GM23338 (cell line): ENCODE measurements around the gene P2RX4. TPM values are rescaled to one million over a fixed set of nuclear protein-coding genes. Genes with fewer than 3 reads are reported as not detected.

Source experiments
- ATAC-seq: fragments of 200-7000 bp; cut with Tn5 transposase; 3 replicates; pipeline ENCODE4 v1.9.1; 2020
- DNase-seq: peaks from one replicate; pipeline ENCODE4 v3.0.0-alpha.2; 2015; ENCODE audit warnings: low spot score
- H2AFZ ChIP-seq: fragments of 200-600 bp; sonication (generic); 2 replicates; pipeline ENCODE4 v1.8.0; 2016; ENCODE audit warnings: antibody characterized with exemption, mild to moderate bottlenecking, moderate library complexity
- H3F3A ChIP-seq: fragments of 200-600 bp; sonication (generic); replicated peaks from 2 replicates; pipeline ENCODE4 v1.8.0; 2017; ENCODE audit warnings: antibody characterized with exemption, mixed run types, low read depth
- H3K27ac ChIP-seq: fragments of 200-600 bp; sonication (generic); 2 replicates; pipeline ENCODE4 v1.6.1; 2016; ENCODE audit warnings: low read depth
- H3K27me3 ChIP-seq: fragments of 200-600 bp; sonication (generic); 2 replicates; pipeline ENCODE4 v1.8.0; 2016; ENCODE audit warnings: mild to moderate bottlenecking, mixed run types, moderate library complexity; ENCODE audit not compliant: insufficient read depth
- H3K36me3 ChIP-seq: fragments of 200-600 bp; sonication (generic); 2 replicates; pipeline ENCODE4 v1.8.0; 2016; ENCODE audit warnings: mild to moderate bottlenecking; ENCODE audit not compliant: insufficient read depth
- H3K4me1 ChIP-seq: fragments of 200-600 bp; sonication (generic); 2 replicates; pipeline ENCODE4 v1.8.0; 2016; ENCODE audit warnings: mild to moderate bottlenecking, moderate library complexity; ENCODE audit not compliant: insufficient read depth
- H3K4me2 ChIP-seq: fragments of 200-600 bp; sonication (generic); 2 replicates; pipeline ENCODE4 v1.7.1; 2017; ENCODE audit warnings: mixed run types
- H3K4me3 ChIP-seq: fragments of 200-600 bp; sonication (generic); 2 replicates; pipeline ENCODE4 v1.6.1; 2016; ENCODE audit warnings: mixed run types
- H3K79me2 ChIP-seq: fragments of 200-600 bp; sonication (generic); replicated peaks from 2 replicates; pipeline ENCODE4 v1.8.0; 2017; ENCODE audit warnings: mild to moderate bottlenecking; ENCODE audit not compliant: insufficient read depth
- H3K9me2 ChIP-seq: fragments of 200-600 bp; sonication (generic); 2 replicates; pipeline ENCODE4 v1.8.0; 2017; ENCODE audit not compliant: insufficient read depth
- H4K20me1 ChIP-seq: fragments of 200-600 bp; sonication (generic); replicated peaks from 2 replicates; pipeline ENCODE4 v1.8.0; 2017; ENCODE audit warnings: mild to moderate bottlenecking; ENCODE audit not compliant: insufficient read depth
- H3K27ac Mint-ChIP-seq: 2 replicates; pipeline ENCODE4 v1.8.0; 2020; ENCODE audit warnings: inconsistent platforms, mild to moderate bottlenecking, moderate library complexity, mixed read lengths
- H3K27me3 Mint-ChIP-seq: 3 replicates; pipeline ENCODE4 v1.8.0; 2022; ENCODE audit warnings: low read depth, mild to moderate bottlenecking, moderate library complexity, mixed read lengths, inconsistent platforms; ENCODE audit not compliant: insufficient read depth, poor library complexity
- H3K36me3 Mint-ChIP-seq: 3 replicates; pipeline ENCODE4 v1.8.0; 2021; ENCODE audit warnings: low read depth, mild to moderate bottlenecking, inconsistent platforms, moderate library complexity, mixed read lengths
- H3K4me1 Mint-ChIP-seq: 3 replicates; pipeline ENCODE4 v1.8.0; 2020; ENCODE audit warnings: mild to moderate bottlenecking, inconsistent platforms, mixed read lengths
- H3K4me3 Mint-ChIP-seq: 3 replicates; pipeline ENCODE4 v1.8.0; 2021; ENCODE audit warnings: moderate library complexity, mild to moderate bottlenecking, inconsistent platforms, mixed read lengths
- H3K9me3 Mint-ChIP-seq: 3 replicates; pipeline ENCODE4 v1.8.0; 2020; ENCODE audit warnings: moderate library complexity, mild to moderate bottlenecking, inconsistent platforms, mixed read lengths
- CREB1 ChIP-seq: fragments of 250-450 bp; sonication (Bioruptor Pico); IDR thresholded peaks from 2 replicates; pipeline ENCODE4 v1.5.0; 2020; ENCODE audit warnings: low read depth, mild to moderate bottlenecking, moderate library complexity
- EZH2 ChIP-seq: fragments of 200-600 bp; sonication (generic); IDR thresholded peaks from one replicate; pipeline ENCODE4 v1.8.0; 2017; ENCODE audit warnings: antibody characterized with exemption, mild to moderate bottlenecking, low read depth; ENCODE audit not compliant: unreplicated experiment
- EZH2phosphoT487 ChIP-seq: fragments of 200-600 bp; sonication (generic); IDR thresholded peaks from one replicate; pipeline ENCODE4 v1.8.1; 2018; ENCODE audit warnings: antibody characterized with exemption; ENCODE audit not compliant: unreplicated experiment
- JUNB ChIP-seq: IDR thresholded peaks from one replicate; pipeline ENCODE4 v1.6.1; 2016; ENCODE audit warnings: antibody characterized with exemption; ENCODE audit not compliant: unreplicated experiment
- NANOG ChIP-seq: IDR thresholded peaks from 2 replicates; pipeline ENCODE4 v1.6.1; 2016; ENCODE audit warnings: antibody characterized with exemption, borderline replicate concordance
- POLR2AphosphoS5 ChIP-seq: IDR thresholded peaks from 2 replicates; pipeline ENCODE4 v1.6.1; 2016; ENCODE audit warnings: antibody characterized with exemption, low read depth
- STAT1 ChIP-seq: IDR thresholded peaks from one replicate; pipeline ENCODE4 v1.6.1; 2016; ENCODE audit warnings: antibody characterized with exemption; ENCODE audit not compliant: unreplicated experiment
- ZNF114 ChIP-seq: fragments of 250-450 bp; sonication (Bioruptor Pico); IDR thresholded peaks from 2 replicates; pipeline ENCODE4 v1.5.0; 2020; ENCODE audit warnings: mild to moderate bottlenecking, moderate library complexity
- ZNF331 ChIP-seq: fragments of 250-450 bp; sonication (Bioruptor Pico); IDR thresholded peaks from 2 replicates; pipeline ENCODE4 v1.5.0; 2020; ENCODE audit warnings: low read depth, mild to moderate bottlenecking, moderate library complexity
- polyA plus RNA-seq: library from polyadenylated mRNA; unstranded; fragments of >200 nt; fragmentation: Nextera tagmentation; extraction: Ambion mirVana; gene quantifications from 2 replicates; pipeline ENCODE4 v1.2.1, GENCODE V29; 2016
- total RNA-seq: library from RNA; depleted of rRNA; stranded (reverse); fragments of >200 nt; shearing (Covaris generic); gene quantifications from 2 replicates; pipeline ENCODE4 v1.2.3, GENCODE V29; 2014
- TF ChIP-seq, protein P1 (sequence below): fragments of 250-450 bp; sonication (Bioruptor Pico); IDR thresholded peaks from 2 replicates; pipeline ENCODE4 v1.5.0; 2020; ENCODE audit warnings: mild to moderate bottlenecking, moderate library complexity
- TF ChIP-seq, protein P2 (sequence below): IDR thresholded peaks from one replicate; pipeline ENCODE4 v1.6.1; 2018; ENCODE audit warnings: antibody characterized with exemption; ENCODE audit not compliant: unreplicated experiment
- TF ChIP-seq, protein P3 (sequence below), 2 experiments: fragments of 200-600 bp in 1 of 2; sonication (generic) in 1 of 2; conservative IDR thresholded peaks; 2 replicates each; pipeline versions ENCODE4 v1.5.1 to v1.6.1; 2016 to 2017; ENCODE audit warnings: antibody characterized with exemption in 2 of 2, low read depth in 2 of 2, mild to moderate bottlenecking in 2 of 2, moderate library complexity in 1 of 2
- TF ChIP-seq, protein P4 (sequence below): IDR thresholded peaks from 2 replicates; pipeline ENCODE4 v1.6.1; 2016; ENCODE audit warnings: antibody characterized with exemption

The P2RX4 gene
- total and polyA plus RNA-seq, 2 experiments from 2014 or later, result 5.6 to 18.9 TPM

DNA sequence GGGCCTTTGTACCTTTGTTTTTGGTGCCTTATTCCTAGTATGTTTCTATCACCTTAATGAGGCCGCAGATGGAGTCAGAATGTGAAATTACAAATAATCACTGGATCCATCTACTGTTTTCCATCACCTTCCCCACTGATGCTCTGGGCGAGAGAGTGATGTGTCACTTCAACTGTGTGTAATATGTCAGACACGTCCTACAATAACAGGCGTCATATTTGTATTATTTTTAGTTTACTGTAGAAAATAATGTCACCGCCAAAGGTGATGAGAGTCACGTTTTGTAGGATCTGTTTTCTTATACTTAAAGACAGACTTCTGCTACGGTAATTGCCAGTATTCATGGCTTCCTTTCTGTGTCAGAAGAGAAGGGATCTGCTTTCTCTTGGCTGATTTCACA, 22.4 kb upstream of the P2RX4 start:
- no peak overlapping the region for H2AFZ ChIP-seq
- H3F3A ChIP-seq, result no peaks in the 10 kb centered on the region
- H3K4me2 ChIP-seq, result no peak overlapping the region
- no peaks in the 10 kb centered on the region for H3K27me3 ChIP-seq
- no peaks in the 10 kb centered on the region for H3K4me1 ChIP-seq
- H3K9me2 ChIP-seq, result no peaks in the 10 kb centered on the region
- ATAC-seq, result no peak
- Mint-ChIP-seq H3K27me3 (peaks cover 4% of the 10 kb centered on the region), H3K27ac (no peak overlapping the region), H3K9me3 (no peaks in the 10 kb centered on the region), H3K4me1 (no peaks in the 10 kb centered on the region), H3K36me3 (no peaks in the 10 kb centered on the region; the same call in 2 of the 3 replicates), H3K4me3 (no peak overlapping the region)
- no peaks in the 10 kb centered on the region for H3K79me2 ChIP-seq
- H3K36me3 ChIP-seq, result no peaks in the 10 kb centered on the region
- H3K4me3 ChIP-seq, result no peak overlapping the region
- DNase-seq, result no peak
- H3K27ac ChIP-seq, result no peak overlapping the region
- TF ChIP-seq EZH2 (no peak), ZNF331 (CRISPR knock-in tag) (no peak), STAT1 (no peak), POLR2AphosphoS5 (no peak), JUNB (no peak), NANOG (no peak), EZH2phosphoT487 (no peak), CREB1 (no peak), ZNF114 (CRISPR knock-in tag) (no peak)
- TF ChIP-seq, protein P1, sequence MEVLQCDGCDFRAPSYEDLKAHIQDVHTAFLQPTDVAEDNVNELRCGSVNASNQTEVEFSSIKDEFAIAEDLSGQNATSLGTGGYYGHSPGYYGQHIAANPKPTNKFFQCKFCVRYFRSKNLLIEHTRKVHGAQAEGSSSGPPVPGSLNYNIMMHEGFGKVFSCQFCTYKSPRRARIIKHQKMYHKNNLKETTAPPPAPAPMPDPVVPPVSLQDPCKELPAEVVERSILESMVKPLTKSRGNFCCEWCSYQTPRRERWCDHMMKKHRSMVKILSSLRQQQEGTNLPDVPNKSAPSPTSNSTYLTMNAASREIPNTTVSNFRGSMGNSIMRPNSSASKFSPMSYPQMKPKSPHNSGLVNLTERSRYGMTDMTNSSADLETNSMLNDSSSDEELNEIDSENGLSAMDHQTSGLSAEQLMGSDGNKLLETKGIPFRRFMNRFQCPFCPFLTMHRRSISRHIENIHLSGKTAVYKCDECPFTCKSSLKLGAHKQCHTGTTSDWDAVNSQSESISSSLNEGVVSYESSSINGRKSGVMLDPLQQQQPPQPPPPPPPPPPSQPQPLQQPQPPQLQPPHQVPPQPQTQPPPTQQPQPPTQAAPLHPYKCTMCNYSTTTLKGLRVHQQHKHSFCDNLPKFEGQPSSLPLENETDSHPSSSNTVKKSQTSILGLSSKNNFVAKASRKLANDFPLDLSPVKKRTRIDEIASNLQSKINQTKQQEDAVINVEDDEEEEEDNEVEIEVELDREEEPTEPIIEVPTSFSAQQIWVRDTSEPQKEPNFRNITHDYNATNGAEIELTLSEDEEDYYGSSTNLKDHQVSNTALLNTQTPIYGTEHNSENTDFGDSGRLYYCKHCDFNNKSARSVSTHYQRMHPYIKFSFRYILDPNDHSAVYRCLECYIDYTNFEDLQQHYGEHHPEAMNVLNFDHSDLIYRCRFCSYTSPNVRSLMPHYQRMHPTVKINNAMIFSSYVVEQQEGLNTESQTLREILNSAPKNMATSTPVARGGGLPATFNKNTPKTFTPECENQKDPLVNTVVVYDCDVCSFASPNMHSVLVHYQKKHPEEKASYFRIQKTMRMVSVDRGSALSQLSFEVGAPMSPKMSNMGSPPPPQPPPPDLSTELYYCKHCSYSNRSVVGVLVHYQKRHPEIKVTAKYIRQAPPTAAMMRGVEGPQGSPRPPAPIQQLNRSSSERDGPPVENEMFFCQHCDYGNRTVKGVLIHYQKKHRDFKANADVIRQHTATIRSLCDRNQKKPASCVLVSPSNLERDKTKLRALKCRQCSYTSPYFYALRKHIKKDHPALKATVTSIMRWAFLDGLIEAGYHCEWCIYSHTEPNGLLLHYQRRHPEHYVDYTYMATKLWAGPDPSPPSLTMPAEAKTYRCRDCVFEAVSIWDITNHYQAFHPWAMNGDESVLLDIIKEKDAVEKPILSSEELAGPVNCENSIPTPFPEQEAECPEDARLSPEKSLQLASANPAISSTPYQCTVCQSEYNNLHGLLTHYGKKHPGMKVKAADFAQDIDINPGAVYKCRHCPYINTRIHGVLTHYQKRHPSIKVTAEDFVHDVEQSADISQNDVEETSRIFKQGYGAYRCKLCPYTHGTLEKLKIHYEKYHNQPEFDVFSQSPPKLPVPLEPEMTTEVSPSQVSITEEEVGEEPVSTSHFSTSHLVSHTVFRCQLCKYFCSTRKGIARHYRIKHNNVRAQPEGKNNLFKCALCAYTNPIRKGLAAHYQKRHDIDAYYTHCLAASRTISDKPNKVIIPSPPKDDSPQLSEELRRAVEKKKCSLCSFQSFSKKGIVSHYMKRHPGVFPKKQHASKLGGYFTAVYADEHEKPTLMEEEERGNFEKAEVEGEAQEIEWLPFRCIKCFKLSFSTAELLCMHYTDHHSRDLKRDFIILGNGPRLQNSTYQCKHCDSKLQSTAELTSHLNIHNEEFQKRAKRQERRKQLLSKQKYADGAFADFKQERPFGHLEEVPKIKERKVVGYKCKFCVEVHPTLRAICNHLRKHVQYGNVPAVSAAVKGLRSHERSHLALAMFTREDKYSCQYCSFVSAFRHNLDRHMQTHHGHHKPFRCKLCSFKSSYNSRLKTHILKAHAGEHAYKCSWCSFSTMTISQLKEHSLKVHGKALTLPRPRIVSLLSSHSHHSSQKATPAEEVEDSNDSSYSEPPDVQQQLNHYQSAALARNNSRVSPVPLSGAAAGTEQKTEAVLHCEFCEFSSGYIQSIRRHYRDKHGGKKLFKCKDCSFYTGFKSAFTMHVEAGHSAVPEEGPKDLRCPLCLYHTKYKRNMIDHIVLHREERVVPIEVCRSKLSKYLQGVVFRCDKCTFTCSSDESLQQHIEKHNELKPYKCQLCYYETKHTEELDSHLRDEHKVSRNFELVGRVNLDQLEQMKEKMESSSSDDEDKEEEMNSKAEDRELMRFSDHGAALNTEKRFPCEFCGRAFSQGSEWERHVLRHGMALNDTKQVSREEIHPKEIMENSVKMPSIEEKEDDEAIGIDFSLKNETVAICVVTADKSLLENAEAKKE (CRISPR knock-in tag), result no peak
- TF ChIP-seq, protein P2, sequence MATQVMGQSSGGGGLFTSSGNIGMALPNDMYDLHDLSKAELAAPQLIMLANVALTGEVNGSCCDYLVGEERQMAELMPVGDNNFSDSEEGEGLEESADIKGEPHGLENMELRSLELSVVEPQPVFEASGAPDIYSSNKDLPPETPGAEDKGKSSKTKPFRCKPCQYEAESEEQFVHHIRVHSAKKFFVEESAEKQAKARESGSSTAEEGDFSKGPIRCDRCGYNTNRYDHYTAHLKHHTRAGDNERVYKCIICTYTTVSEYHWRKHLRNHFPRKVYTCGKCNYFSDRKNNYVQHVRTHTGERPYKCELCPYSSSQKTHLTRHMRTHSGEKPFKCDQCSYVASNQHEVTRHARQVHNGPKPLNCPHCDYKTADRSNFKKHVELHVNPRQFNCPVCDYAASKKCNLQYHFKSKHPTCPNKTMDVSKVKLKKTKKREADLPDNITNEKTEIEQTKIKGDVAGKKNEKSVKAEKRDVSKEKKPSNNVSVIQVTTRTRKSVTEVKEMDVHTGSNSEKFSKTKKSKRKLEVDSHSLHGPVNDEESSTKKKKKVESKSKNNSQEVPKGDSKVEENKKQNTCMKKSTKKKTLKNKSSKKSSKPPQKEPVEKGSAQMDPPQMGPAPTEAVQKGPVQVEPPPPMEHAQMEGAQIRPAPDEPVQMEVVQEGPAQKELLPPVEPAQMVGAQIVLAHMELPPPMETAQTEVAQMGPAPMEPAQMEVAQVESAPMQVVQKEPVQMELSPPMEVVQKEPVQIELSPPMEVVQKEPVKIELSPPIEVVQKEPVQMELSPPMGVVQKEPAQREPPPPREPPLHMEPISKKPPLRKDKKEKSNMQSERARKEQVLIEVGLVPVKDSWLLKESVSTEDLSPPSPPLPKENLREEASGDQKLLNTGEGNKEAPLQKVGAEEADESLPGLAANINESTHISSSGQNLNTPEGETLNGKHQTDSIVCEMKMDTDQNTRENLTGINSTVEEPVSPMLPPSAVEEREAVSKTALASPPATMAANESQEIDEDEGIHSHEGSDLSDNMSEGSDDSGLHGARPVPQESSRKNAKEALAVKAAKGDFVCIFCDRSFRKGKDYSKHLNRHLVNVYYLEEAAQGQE, result no peak
- TF ChIP-seq, protein P3, sequence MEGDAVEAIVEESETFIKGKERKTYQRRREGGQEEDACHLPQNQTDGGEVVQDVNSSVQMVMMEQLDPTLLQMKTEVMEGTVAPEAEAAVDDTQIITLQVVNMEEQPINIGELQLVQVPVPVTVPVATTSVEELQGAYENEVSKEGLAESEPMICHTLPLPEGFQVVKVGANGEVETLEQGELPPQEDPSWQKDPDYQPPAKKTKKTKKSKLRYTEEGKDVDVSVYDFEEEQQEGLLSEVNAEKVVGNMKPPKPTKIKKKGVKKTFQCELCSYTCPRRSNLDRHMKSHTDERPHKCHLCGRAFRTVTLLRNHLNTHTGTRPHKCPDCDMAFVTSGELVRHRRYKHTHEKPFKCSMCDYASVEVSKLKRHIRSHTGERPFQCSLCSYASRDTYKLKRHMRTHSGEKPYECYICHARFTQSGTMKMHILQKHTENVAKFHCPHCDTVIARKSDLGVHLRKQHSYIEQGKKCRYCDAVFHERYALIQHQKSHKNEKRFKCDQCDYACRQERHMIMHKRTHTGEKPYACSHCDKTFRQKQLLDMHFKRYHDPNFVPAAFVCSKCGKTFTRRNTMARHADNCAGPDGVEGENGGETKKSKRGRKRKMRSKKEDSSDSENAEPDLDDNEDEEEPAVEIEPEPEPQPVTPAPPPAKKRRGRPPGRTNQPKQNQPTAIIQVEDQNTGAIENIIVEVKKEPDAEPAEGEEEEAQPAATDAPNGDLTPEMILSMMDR (conservative IDR thresholded peaks at IDR 0.05; ENCODE audit: low read depth in 2 of 2), result no peak
- TF ChIP-seq, protein P4, sequence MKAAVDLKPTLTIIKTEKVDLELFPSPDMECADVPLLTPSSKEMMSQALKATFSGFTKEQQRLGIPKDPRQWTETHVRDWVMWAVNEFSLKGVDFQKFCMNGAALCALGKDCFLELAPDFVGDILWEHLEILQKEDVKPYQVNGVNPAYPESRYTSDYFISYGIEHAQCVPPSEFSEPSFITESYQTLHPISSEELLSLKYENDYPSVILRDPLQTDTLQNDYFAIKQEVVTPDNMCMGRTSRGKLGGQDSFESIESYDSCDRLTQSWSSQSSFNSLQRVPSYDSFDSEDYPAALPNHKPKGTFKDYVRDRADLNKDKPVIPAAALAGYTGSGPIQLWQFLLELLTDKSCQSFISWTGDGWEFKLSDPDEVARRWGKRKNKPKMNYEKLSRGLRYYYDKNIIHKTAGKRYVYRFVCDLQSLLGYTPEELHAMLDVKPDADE, result no peak
- H4K20me1 ChIP-seq, result no peaks in the 10 kb centered on the region
